ENCODE data around the gene CAB39.

DNA sequence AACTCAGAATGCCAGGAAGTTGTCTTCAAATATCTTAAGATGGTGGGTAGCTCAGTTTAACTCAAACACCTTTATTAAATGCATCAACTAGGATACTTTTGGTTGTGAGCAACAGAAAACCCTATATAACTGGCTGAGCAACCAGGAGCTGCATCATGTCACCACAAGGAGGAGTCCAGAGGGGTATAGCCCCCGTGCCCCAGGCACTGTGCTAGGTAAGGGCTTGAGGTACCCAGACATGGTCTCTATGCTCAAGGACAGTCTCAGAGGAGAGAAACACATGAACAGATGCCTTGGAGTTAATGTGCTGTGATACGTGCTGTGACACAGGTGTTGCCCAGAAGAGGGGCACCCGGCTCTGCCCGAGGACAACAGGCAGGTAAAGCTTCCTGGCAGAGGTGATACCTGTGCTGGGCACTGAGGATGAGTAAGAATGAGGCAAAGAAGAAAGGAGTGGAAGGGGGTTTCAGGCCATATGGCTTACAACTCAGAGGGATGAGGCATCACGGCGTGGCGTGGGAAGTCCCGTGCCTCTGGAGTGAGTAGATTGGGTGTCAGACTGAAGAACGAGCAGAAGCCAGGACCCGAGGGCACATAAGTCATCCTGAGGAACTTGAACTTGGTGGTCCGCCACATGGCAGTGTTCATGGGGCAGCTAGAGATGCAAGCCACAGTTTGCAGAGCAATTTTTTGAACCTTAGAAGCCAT is 32.0 kb upstream of the CAB39 start:
- TF ChIP-seq, protein P1, sequence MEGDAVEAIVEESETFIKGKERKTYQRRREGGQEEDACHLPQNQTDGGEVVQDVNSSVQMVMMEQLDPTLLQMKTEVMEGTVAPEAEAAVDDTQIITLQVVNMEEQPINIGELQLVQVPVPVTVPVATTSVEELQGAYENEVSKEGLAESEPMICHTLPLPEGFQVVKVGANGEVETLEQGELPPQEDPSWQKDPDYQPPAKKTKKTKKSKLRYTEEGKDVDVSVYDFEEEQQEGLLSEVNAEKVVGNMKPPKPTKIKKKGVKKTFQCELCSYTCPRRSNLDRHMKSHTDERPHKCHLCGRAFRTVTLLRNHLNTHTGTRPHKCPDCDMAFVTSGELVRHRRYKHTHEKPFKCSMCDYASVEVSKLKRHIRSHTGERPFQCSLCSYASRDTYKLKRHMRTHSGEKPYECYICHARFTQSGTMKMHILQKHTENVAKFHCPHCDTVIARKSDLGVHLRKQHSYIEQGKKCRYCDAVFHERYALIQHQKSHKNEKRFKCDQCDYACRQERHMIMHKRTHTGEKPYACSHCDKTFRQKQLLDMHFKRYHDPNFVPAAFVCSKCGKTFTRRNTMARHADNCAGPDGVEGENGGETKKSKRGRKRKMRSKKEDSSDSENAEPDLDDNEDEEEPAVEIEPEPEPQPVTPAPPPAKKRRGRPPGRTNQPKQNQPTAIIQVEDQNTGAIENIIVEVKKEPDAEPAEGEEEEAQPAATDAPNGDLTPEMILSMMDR (IDR thresholded peaks at IDR 0.05), result no peak
- TF ChIP-seq ZFX (IDR thresholded peaks at IDR 0.05; ENCODE audit: borderline replicate concordance), result no peak
